K562 (cell line): ENCODE measurements around the gene LTA. TPM values are rescaled to one million over a fixed set of nuclear protein-coding genes. Genes with fewer than 3 reads are reported as not detected.

Experiments used
- BRCA1 ChIP-seq, 2 experiments: fragments of 450-650 bp in 1 of 2; sonication (generic) in 1 of 2; formaldehyde crosslinking in 1 of 2; IDR thresholded peaks; 2 replicates each; pipeline versions ENCODE4 v1.5.0 to v1.6.1; 2017 to 2020; ENCODE audit warnings: mild to moderate bottlenecking in 1 of 2, missing genetic modification reagents in 1 of 2
- CBX2 ChIP-seq: fragments of 200-600 bp; sonication (generic); IDR thresholded peaks from one replicate; pipeline ENCODE4 v1.6.1; 2012; ENCODE audit warnings: mild to moderate bottlenecking, low read length, inconsistent platforms; ENCODE audit not compliant: insufficient read depth, poor library complexity, severe bottlenecking
- DEAF1 ChIP-seq: fragments of 450-650 bp; formaldehyde crosslinking; IDR thresholded peaks from 2 replicates; pipeline ENCODE4 v1.4.0; 2020; ENCODE audit warnings: mild to moderate bottlenecking, moderate library complexity
- E2F3 ChIP-seq: fragments of 250-450 bp; sonication (Bioruptor Pico); IDR thresholded peaks from 2 replicates; pipeline ENCODE4 v1.4.0; 2020; ENCODE audit warnings: mild to moderate bottlenecking
- EP300 ChIP-seq: IDR thresholded peaks from 2 replicates; pipeline ENCODE4 v1.6.1; 2012; ENCODE audit warnings: low read length, improper control_type of control experiment
- GATA2 ChIP-seq: sonication (generic); formaldehyde crosslinking; IDR thresholded peaks from 2 replicates; pipeline ENCODE4 v1.4.0; 2020; ENCODE audit warnings: mild to moderate bottlenecking, missing genetic modification reagents
- HDAC8 ChIP-seq: fragments of 450-650 bp; IDR thresholded peaks from 2 replicates; pipeline ENCODE4 v1.6.1; 2016; ENCODE audit warnings: mild to moderate bottlenecking, missing genetic modification characterization, moderate library complexity, missing compliant biosample characterization
- HNRNPLL ChIP-seq: fragments of 200-400 bp; formaldehyde crosslinking; IDR thresholded peaks from 2 replicates; pipeline ENCODE4 v1.6.1; 2017; ENCODE audit warnings: low read length, low read depth, mild to moderate bottlenecking; ENCODE audit not compliant: poor library complexity, severe bottlenecking
- HOMEZ ChIP-seq: fragments of 250-450 bp; sonication (Bioruptor Pico); IDR thresholded peaks from 2 replicates; pipeline ENCODE4 v1.4.0; 2020; ENCODE audit warnings: mild to moderate bottlenecking, moderate library complexity
- MCM3 ChIP-seq: fragments of 450-650 bp; IDR thresholded peaks from 2 replicates; pipeline ENCODE4 v1.6.1; 2016
- MEF2A ChIP-seq: IDR thresholded peaks from 2 replicates; pipeline ENCODE4 v1.6.1; 2011; ENCODE audit warnings: low read depth, mild to moderate bottlenecking, low read length, moderate library complexity; ENCODE audit not compliant: control insufficient read depth
- NR4A1 ChIP-seq, 2 experiments: fragments of 250-450 bp in 1 of 2; fragments of 450-650 bp in 1 of 2; sonication (Bioruptor Pico) in 1 of 2; IDR thresholded peaks; 2 replicates each; pipeline versions ENCODE4 v1.4.0 to v1.6.1; 2016 to 2020; ENCODE audit warnings: mild to moderate bottlenecking in 2 of 2, missing compliant biosample characterization in 1 of 2, missing genetic modification characterization in 1 of 2, moderate library complexity in 1 of 2
- PHF20 ChIP-seq: fragments of 450-650 bp; IDR thresholded peaks from 2 replicates; pipeline ENCODE4 v1.6.1; 2018; ENCODE audit not compliant: partially characterized antibody
- SMAD2 ChIP-seq: fragments of 150-350 bp; IDR thresholded peaks from 2 replicates; pipeline ENCODE4 v1.6.1; 2014; ENCODE audit warnings: low read depth, mild to moderate bottlenecking, low read length
- SP2 ChIP-seq: IDR thresholded peaks from 2 replicates; pipeline ENCODE4 v1.6.1; 2011; ENCODE audit warnings: mild to moderate bottlenecking, low read depth, low read length, moderate library complexity; ENCODE audit not compliant: poor library complexity, severe bottlenecking; ENCODE audit errors: extremely low read depth
- ZNF224 ChIP-seq: sonication (generic); formaldehyde crosslinking; IDR thresholded peaks from 2 replicates; pipeline ENCODE4 v1.8.0; 2022; ENCODE audit warnings: mild to moderate bottlenecking, missing genetic modification reagents
- ZNF511 ChIP-seq: sonication (generic); formaldehyde crosslinking; IDR thresholded peaks from 2 replicates; pipeline ENCODE4 v1.8.0; 2022; ENCODE audit warnings: mild to moderate bottlenecking, missing genetic modification reagents
- ZNF583 ChIP-seq: fragments of 250-450 bp; sonication (Bioruptor Pico); IDR thresholded peaks from 2 replicates; pipeline ENCODE4 v1.4.0; 2020
- ZNF695 ChIP-seq: fragments of 450-650 bp; formaldehyde crosslinking; IDR thresholded peaks from 2 replicates; pipeline ENCODE4 v1.4.0; 2020; ENCODE audit warnings: mild to moderate bottlenecking, moderate library complexity
- ZNF76 ChIP-seq: fragments of 250-450 bp; sonication (Bioruptor Pico); IDR thresholded peaks from 2 replicates; pipeline ENCODE4 v1.4.0; 2020; ENCODE audit warnings: mild to moderate bottlenecking, moderate library complexity, borderline replicate concordance
- polyA plus RNA-seq, 8 experiments: library from polyadenylated mRNA; depleted of rRNA in 4 of 8; stranded (reverse) in 5 of 8; unstranded in 3 of 8; fragments of >200 nt; fragmentation: Nextera tagmentation in 2 of 8; fragmentation: Illumina TruSeq in 1 of 8; extraction: Ambion mirVana in 2 of 8; extraction: Trizol in 1 of 8; gene quantifications; 2 replicates each; pipeline versions ENCODE4 v1.2.1 to v1.2.3, GENCODE V29; 2011 to 2014; ENCODE audit warnings: inconsistent platforms in 1 of 8, missing spikeins in 1 of 8
- total RNA-seq, 7 experiments: library from RNA; depleted of rRNA in 6 of 7; stranded (reverse); fragments of >200 nt in 6 of 7; fragmentation: Illumina TruSeq in 2 of 7; extraction: Trizol in 2 of 7; gene quantifications; 2 replicates each; pipeline versions ENCODE4 v1.2.1 to v1.2.3, GENCODE V29; 2011 to 2021; ENCODE audit warnings: low replicate concordance in 1 of 7
- TF ChIP-seq, protein P1 (sequence below): fragments of 200-800 bp; sonication (Bioruptor generic); IDR thresholded peaks from 2 replicates; pipeline ENCODE4 v1.6.1; 2017; ENCODE audit warnings: missing genetic modification characterization, missing compliant biosample characterization

The LTA gene
- total and polyA plus RNA-seq, 9 of the 15 experiments (the other 6 are each of a cell fraction or from before 2014, with no cell fraction given) = 0.80 TPM; not detected in 8

- TF ChIP-seq GATA2 (CRISPR knock-in tag) (no peak), ZNF583 (CRISPR knock-in tag) (peak; percentile 86), CBX2 (no peak), ZNF76 (CRISPR knock-in tag) (0 out of 2 replicates have a peak, but pooled peaks have one; percentile 63), ZNF511 (CRISPR knock-in tag) (peak; percentile 89), EP300 (peak; percentile 35; the same call in 1 of the 2 replicates), SMAD2 (no peak), SP2 (no peak), NR4A1 (CRISPR knock-in tag; IDR thresholded peaks at IDR 0.05) (peak; percentile 65; the same call in 1 of the 2 replicates), NR4A1 (tag; IDR thresholded peaks at IDR 0.05) (peak; percentile 73; the same call in 1 of the 2 replicates), HOMEZ (CRISPR knock-in tag) (no peak; the same call in 1 of the 2 replicates), DEAF1 (CRISPR knock-in tag) (peak; percentile 5; the same call in 1 of the 2 replicates), ZNF224 (CRISPR knock-in tag) (no peak), ZNF695 (CRISPR knock-in tag) (no peak), MEF2A (no peak), HNRNPLL (no peak), PHF20 (peak; percentile 97), E2F3 (CRISPR knock-in tag) (peak; percentile 97), MCM3 (no peak), HDAC8 (no peak), BRCA1 (IDR thresholded peaks at IDR 0.05) (no peak), BRCA1 (CRISPR knock-in tag; IDR thresholded peaks at IDR 0.05) (no peak; the same call in 1 of the 2 replicates)
- TF ChIP-seq, protein P1, sequence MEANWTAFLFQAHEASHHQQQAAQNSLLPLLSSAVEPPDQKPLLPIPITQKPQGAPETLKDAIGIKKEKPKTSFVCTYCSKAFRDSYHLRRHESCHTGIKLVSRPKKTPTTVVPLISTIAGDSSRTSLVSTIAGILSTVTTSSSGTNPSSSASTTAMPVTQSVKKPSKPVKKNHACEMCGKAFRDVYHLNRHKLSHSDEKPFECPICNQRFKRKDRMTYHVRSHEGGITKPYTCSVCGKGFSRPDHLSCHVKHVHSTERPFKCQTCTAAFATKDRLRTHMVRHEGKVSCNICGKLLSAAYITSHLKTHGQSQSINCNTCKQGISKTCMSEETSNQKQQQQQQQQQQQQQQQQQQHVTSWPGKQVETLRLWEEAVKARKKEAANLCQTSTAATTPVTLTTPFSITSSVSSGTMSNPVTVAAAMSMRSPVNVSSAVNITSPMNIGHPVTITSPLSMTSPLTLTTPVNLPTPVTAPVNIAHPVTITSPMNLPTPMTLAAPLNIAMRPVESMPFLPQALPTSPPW (CRISPR knock-in tag) = peak; percentile 62
Measured at GRCh38 chr6:31541658-31542521, 30.2 kb upstream of the LTA start, which contains the start of gene DDX39B (continued).
